ENCODE measurements around the gene RGL1.

GRCh38 chr1:183892351-183892793, 87.5 kb downstream of the RGL1 start:
- TF ChIP-seq, protein P1, sequence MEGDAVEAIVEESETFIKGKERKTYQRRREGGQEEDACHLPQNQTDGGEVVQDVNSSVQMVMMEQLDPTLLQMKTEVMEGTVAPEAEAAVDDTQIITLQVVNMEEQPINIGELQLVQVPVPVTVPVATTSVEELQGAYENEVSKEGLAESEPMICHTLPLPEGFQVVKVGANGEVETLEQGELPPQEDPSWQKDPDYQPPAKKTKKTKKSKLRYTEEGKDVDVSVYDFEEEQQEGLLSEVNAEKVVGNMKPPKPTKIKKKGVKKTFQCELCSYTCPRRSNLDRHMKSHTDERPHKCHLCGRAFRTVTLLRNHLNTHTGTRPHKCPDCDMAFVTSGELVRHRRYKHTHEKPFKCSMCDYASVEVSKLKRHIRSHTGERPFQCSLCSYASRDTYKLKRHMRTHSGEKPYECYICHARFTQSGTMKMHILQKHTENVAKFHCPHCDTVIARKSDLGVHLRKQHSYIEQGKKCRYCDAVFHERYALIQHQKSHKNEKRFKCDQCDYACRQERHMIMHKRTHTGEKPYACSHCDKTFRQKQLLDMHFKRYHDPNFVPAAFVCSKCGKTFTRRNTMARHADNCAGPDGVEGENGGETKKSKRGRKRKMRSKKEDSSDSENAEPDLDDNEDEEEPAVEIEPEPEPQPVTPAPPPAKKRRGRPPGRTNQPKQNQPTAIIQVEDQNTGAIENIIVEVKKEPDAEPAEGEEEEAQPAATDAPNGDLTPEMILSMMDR (IDR thresholded peaks at IDR 0.05): no peak
- TF ChIP-seq EZH2 (IDR thresholded peaks at IDR 0.05): no peak
